ENCODE measurements around the gene EEF1AKMT3.

EEF1AKMT3 gene

GRCh38 chr12:57772429-57773322, at the start of gene EEF1AKMT3:
TSS of gene EEF1AKMT3 (plus strand) at chr12:57772614. CDS start at chr12:57772725, 111 bp downstream.
- Histone ChIP-seq H3K27ac (peak within 1 kb of the TSS; percentile 91), H3K36me3 (replicated peaks) (peaks cover 10% of the 10 kb centered on the region), H3K27me3 (replicated peaks) (no peaks in the 10 kb centered on the region), H3K4me3 (ENCODE audit: low read depth, low read length) (peak within 1 kb of the TSS; percentile 97)
- DNase-seq = peak; percentile 33
- no peak for TF ChIP-seq CTCF (IDR thresholded peaks at IDR 0.05; ENCODE audit: low read depth, low read length, missing control alignments)
- in situ Hi-C loops (cut with HindIII; ENCODE audit: low pct_ligation_motif_present, low sequenced_read_pairs) = no loop called here

GRCh38 chr12:57722716-57723629, 49.4 kb upstream of the EEF1AKMT3 start:
- H3K27ac ChIP-seq = no peak overlapping the region
- TF ChIP-seq CTCF (IDR thresholded peaks at IDR 0.05; ENCODE audit: low read depth, low read length, missing control alignments) = no peak
- H3K27me3 ChIP-seq (replicated peaks) = no peaks in the 10 kb centered on the region
- no peak overlapping the region for H3K4me3 ChIP-seq (ENCODE audit: low read depth, low read length)
- DNase-seq = no peak
- in situ Hi-C loops (cut with HindIII; ENCODE audit: low pct_ligation_motif_present, low sequenced_read_pairs) = no loop called here
- H3K36me3 ChIP-seq (replicated peaks) = peaks cover 27% of the 10 kb centered on the region

- no peak for DNase-seq
- TF ChIP-seq CTCF (IDR thresholded peaks at IDR 0.05; ENCODE audit: low read depth, low read length, missing control alignments) = no peak
- H3K4me3 ChIP-seq (ENCODE audit: low read depth, low read length) = no peak overlapping the region
- H3K36me3 ChIP-seq (replicated peaks) = peaks cover 21% of the 10 kb centered on the region
- in situ Hi-C loops (cut with HindIII; ENCODE audit: low pct_ligation_motif_present, low sequenced_read_pairs) = no loop called here
- H3K27me3 ChIP-seq (replicated peaks) = no peaks in the 10 kb centered on the region
- H3K27ac ChIP-seq = no peak overlapping the region
Observed at GRCh38 chr12:57723630-57723962, 48.8 kb upstream of the EEF1AKMT3 start.

GRCh38 chr12:57724003-57724935, 48.1 kb upstream of the EEF1AKMT3 start:
- H3K27me3 ChIP-seq (replicated peaks) = no peaks in the 10 kb centered on the region
- H3K36me3 ChIP-seq (replicated peaks) = peaks cover 14% of the 10 kb centered on the region
- no peak overlapping the region for H3K4me3 ChIP-seq (ENCODE audit: low read depth, low read length)
- DNase-seq = no peak
- no peak for TF ChIP-seq CTCF (IDR thresholded peaks at IDR 0.05; ENCODE audit: low read depth, low read length, missing control alignments)
- H3K27ac ChIP-seq = no peak overlapping the region
- in situ Hi-C loops (cut with HindIII; ENCODE audit: low pct_ligation_motif_present, low sequenced_read_pairs) = no loop called here

All from brain microvascular endothelial cell (primary cell).